Activated naive CD8-positive, alpha-beta T cell treated with anti-CD3 and anti-CD28 coated beads, Interleukin-2, amount 50 U/mL, for 24 hours (primary cell): ENCODE data around the gene RAP2B.
"Not testable (repeated sequence)": the region's sequence is repeated elsewhere in the genome, so short reads cannot be mapped to it uniquely, and the experiment has no call there.

Source experiments
- ATAC-seq: fragments of 150-1000 bp; cut with Tn5 transposase; one replicate; pipeline ENCODE4 v1.10.0; 2021
- DNase-seq: peaks from one replicate; pipeline ENCODE4 v3.0.0; 2021
- H3K27ac Mint-ChIP-seq: one replicate; pipeline ENCODE4 v1.8.0; 2021; ENCODE audit warnings: mild to moderate bottlenecking, mixed read lengths
- H3K27me3 Mint-ChIP-seq: one replicate; pipeline ENCODE4 v1.8.0; 2021; ENCODE audit warnings: mixed read lengths
- H3K36me3 Mint-ChIP-seq: one replicate; pipeline ENCODE4 v1.8.0; 2021; ENCODE audit warnings: low read depth, mixed read lengths
- H3K4me1 Mint-ChIP-seq: one replicate; pipeline ENCODE4 v1.8.0; 2021; ENCODE audit warnings: mixed read lengths
- H3K4me3 Mint-ChIP-seq: one replicate; pipeline ENCODE4 v1.8.0; 2021; ENCODE audit warnings: mild to moderate bottlenecking, moderate library complexity, mixed read lengths
- H3K9me3 Mint-ChIP-seq: one replicate; pipeline ENCODE4 v1.8.0; 2021; ENCODE audit warnings: mixed read lengths

Gene RAP2B

GRCh38 chr3:153161714-153162512, at the start of gene RAP2B:
Gene RAP2B, plus strand, starts transcription at chr3:153162226. Its CDS starts 468 bp downstream, at chr3:153162694.
- DNase-seq: peak; percentile 97
- ATAC-seq: peak; percentile 65
- H3K9me3 Mint-ChIP-seq: no peaks in the 10 kb centered on the region

GRCh38 chr3:153113541-153113940, 48.5 kb upstream of the RAP2B start:
- Mint-ChIP-seq H3K27ac (no peak overlapping the region), H3K4me3 (no peak overlapping the region), H3K36me3 (no peaks in the 10 kb centered on the region), H3K4me1 (no peaks in the 10 kb centered on the region), H3K27me3 (no peaks in the 10 kb centered on the region), H3K9me3 (no peaks in the 10 kb centered on the region)
- DNase-seq (no peak), ATAC-seq (no peak)

More at GRCh38 chr3:153161714-153162512, at the start of gene RAP2B:
- Mint-ChIP-seq H3K4me1 (peaks cover 48% of the 10 kb centered on the region), H3K4me3 (peak within 1 kb of the TSS; percentile 96), H3K36me3 (peaks cover 15% of the 10 kb centered on the region), H3K27me3 (no peaks in the 10 kb centered on the region), H3K27ac (peak within 1 kb of the TSS; percentile 95)

- not testable (repeated sequence) for ATAC-seq, H3K27me3 Mint-ChIP-seq, H3K36me3 Mint-ChIP-seq, H3K9me3 Mint-ChIP-seq, DNase-seq, H3K4me1 Mint-ChIP-seq, H3K4me3 Mint-ChIP-seq, H3K27ac Mint-ChIP-seq
Measured at GRCh38 chr3:153114270-153114669, 47.8 kb upstream of the RAP2B start.

- DNase-seq: no peak
- no peak overlapping the region for H3K27ac Mint-ChIP-seq
- H3K9me3 Mint-ChIP-seq: no peaks in the 10 kb centered on the region
- no peak overlapping the region for H3K4me3 Mint-ChIP-seq
- H3K27me3 Mint-ChIP-seq: no peaks in the 10 kb centered on the region
- no peaks in the 10 kb centered on the region for H3K36me3 Mint-ChIP-seq
- ATAC-seq: no peak
- H3K4me1 Mint-ChIP-seq: no peaks in the 10 kb centered on the region
Measured at GRCh38 chr3:153115326-153115725, 46.7 kb upstream of the RAP2B start.

- DNase-seq (no peak), ATAC-seq (no peak)
- H3K9me3 Mint-ChIP-seq: peaks cover 11% of the 10 kb centered on the region
- H3K4me1 Mint-ChIP-seq: peaks cover 5% of the 10 kb centered on the region
- no peak overlapping the region for H3K4me3 Mint-ChIP-seq
- H3K36me3 Mint-ChIP-seq: no peaks in the 10 kb centered on the region
- no peak overlapping the region for H3K27ac Mint-ChIP-seq
- no peaks in the 10 kb centered on the region for H3K27me3 Mint-ChIP-seq
Measured at GRCh38 chr3:153127788-153128187, 34.2 kb upstream of the RAP2B start.

GRCh38 chr3:153129426-153129825, 32.6 kb upstream of the RAP2B start:
- H3K27me3 Mint-ChIP-seq: no peaks in the 10 kb centered on the region
- no peak for ATAC-seq
- no peaks in the 10 kb centered on the region for H3K36me3 Mint-ChIP-seq
- no peak for DNase-seq
- peaks cover 5% of the 10 kb centered on the region for H3K4me1 Mint-ChIP-seq
- H3K4me3 Mint-ChIP-seq: no peak overlapping the region
- H3K27ac Mint-ChIP-seq: no peak overlapping the region
- H3K9me3 Mint-ChIP-seq: peaks cover 7% of the 10 kb centered on the region

GRCh38 chr3:153129866-153130265, 32.2 kb upstream of the RAP2B start:
- Mint-ChIP-seq H3K36me3 (no peaks in the 10 kb centered on the region), H3K4me3 (no peak overlapping the region), H3K9me3 (peaks cover 7% of the 10 kb centered on the region), H3K4me1 (peaks cover 5% of the 10 kb centered on the region), H3K27ac (no peak overlapping the region), H3K27me3 (no peaks in the 10 kb centered on the region)
- ATAC-seq: no peak
- no peak for DNase-seq

- Mint-ChIP-seq H3K27me3 (no peaks in the 10 kb centered on the region), H3K4me1 (peaks cover 5% of the 10 kb centered on the region), H3K9me3 (peaks cover 7% of the 10 kb centered on the region), H3K27ac (no peak overlapping the region), H3K36me3 (no peaks in the 10 kb centered on the region), H3K4me3 (no peak overlapping the region)
- DNase-seq (no peak), ATAC-seq (peak; percentile 54)
Measured at GRCh38 chr3:153130312-153130977, 31.6 kb upstream of the RAP2B start.

GRCh38 chr3:153137626-153138025, 24.4 kb upstream of the RAP2B start:
- Mint-ChIP-seq H3K4me3 (no peak overlapping the region), H3K27me3 (peaks cover 2% of the 10 kb centered on the region), H3K36me3 (no peaks in the 10 kb centered on the region), H3K9me3 (no peaks in the 10 kb centered on the region), H3K4me1 (peaks cover 28% of the 10 kb centered on the region), H3K27ac (no peak overlapping the region)
- ATAC-seq: no peak
- DNase-seq: no peak

GRCh38 chr3:153138276-153139210, 23.5 kb upstream of the RAP2B start:
- Mint-ChIP-seq H3K27ac (peak overlapping the region; percentile 46), H3K27me3 (peaks cover 2% of the 10 kb centered on the region), H3K9me3 (no peaks in the 10 kb centered on the region), H3K4me1 (peaks cover 28% of the 10 kb centered on the region), H3K4me3 (peak overlapping the region; percentile 42), H3K36me3 (no peaks in the 10 kb centered on the region)
- peak; percentile 85 for ATAC-seq
- peak; percentile 58 for DNase-seq

GRCh38 chr3:153142961-153143360, 19.1 kb upstream of the RAP2B start:
- H3K36me3 Mint-ChIP-seq: no peaks in the 10 kb centered on the region
- H3K27ac Mint-ChIP-seq: no peak overlapping the region
- peaks cover 23% of the 10 kb centered on the region for H3K4me1 Mint-ChIP-seq
- H3K27me3 Mint-ChIP-seq: peaks cover 2% of the 10 kb centered on the region
- ATAC-seq: no peak
- H3K4me3 Mint-ChIP-seq: no peak overlapping the region
- H3K9me3 Mint-ChIP-seq: no peaks in the 10 kb centered on the region
- no peak for DNase-seq

GRCh38 chr3:153144071-153144470, 18.0 kb upstream of the RAP2B start:
- Mint-ChIP-seq H3K27ac (no peak overlapping the region), H3K4me1 (peaks cover 12% of the 10 kb centered on the region), H3K9me3 (peaks cover 5% of the 10 kb centered on the region), H3K27me3 (peaks cover 2% of the 10 kb centered on the region), H3K4me3 (no peak overlapping the region), H3K36me3 (no peaks in the 10 kb centered on the region)
- ATAC-seq (no peak), DNase-seq (no peak)

GRCh38 chr3:153144779-153145178, 17.2 kb upstream of the RAP2B start:
- Mint-ChIP-seq H3K9me3 (peaks cover 5% of the 10 kb centered on the region), H3K4me1 (peaks cover 7% of the 10 kb centered on the region), H3K4me3 (no peak overlapping the region), H3K36me3 (no peaks in the 10 kb centered on the region), H3K27me3 (peaks cover 2% of the 10 kb centered on the region), H3K27ac (no peak overlapping the region)
- no peak for ATAC-seq
- no peak for DNase-seq

- no peak for ATAC-seq
- H3K4me3 Mint-ChIP-seq: no peak overlapping the region
- no peak overlapping the region for H3K27ac Mint-ChIP-seq
- H3K4me1 Mint-ChIP-seq: peaks cover 4% of the 10 kb centered on the region
- H3K9me3 Mint-ChIP-seq: peaks cover 5% of the 10 kb centered on the region
- no peak for DNase-seq
- H3K36me3 Mint-ChIP-seq: no peaks in the 10 kb centered on the region
- no peaks in the 10 kb centered on the region for H3K27me3 Mint-ChIP-seq
Measured at GRCh38 chr3:153145454-153145853, 16.6 kb upstream of the RAP2B start.
